Mesothelial cell of epicardium (in vitro differentiated cells): ENCODE measurements around the gene PCSK4. TPM values are rescaled to one million over a fixed set of nuclear protein-coding genes. Genes with fewer than 3 reads are reported as not detected.

Experiments
- DNase-seq, 2 experiments: peaks; one replicate each; pipeline ENCODE4 v3.0.0; 2021; ENCODE audit warnings: low spot score in 2 of 2; ENCODE audit not compliant: unreplicated experiment in 2 of 2
- H3K27ac Mint-ChIP-seq: 2 replicates; pipeline ENCODE4 v1.8.0; 2021; ENCODE audit warnings: mixed read lengths
- H3K27me3 Mint-ChIP-seq: 2 replicates; pipeline ENCODE4 v1.8.0; 2021; ENCODE audit warnings: low read depth, mixed read lengths
- H3K36me3 Mint-ChIP-seq: 2 replicates; pipeline ENCODE4 v1.8.0; 2021; ENCODE audit warnings: mixed read lengths
- H3K4me1 Mint-ChIP-seq: 2 replicates; pipeline ENCODE4 v1.8.0; 2021; ENCODE audit warnings: mixed read lengths
- H3K4me3 Mint-ChIP-seq: 2 replicates; pipeline ENCODE4 v1.8.0; 2021; ENCODE audit warnings: mild to moderate bottlenecking, moderate library complexity, mixed read lengths
- H3K9me3 Mint-ChIP-seq: 2 replicates; pipeline ENCODE4 v1.8.0; 2021; ENCODE audit warnings: mixed read lengths
- CTCF ChIP-seq: fragments of 200-600 bp; sonication (generic); IDR thresholded peaks from one replicate; pipeline ENCODE4 v1.5.0; 2021; ENCODE audit warnings: antibody characterized with exemption; ENCODE audit not compliant: unreplicated experiment
- total RNA-seq: library from RNA; stranded (reverse); gene quantifications from 3 replicates; pipeline ENCODE4 v1.2.1, GENCODE V29; 2021

The PCSK4 gene
- total RNA-seq, 1 donor from 2014 or later, result 22.6 TPM

GRCh38 chr19:1457031-1457739 is 33.0 kb downstream of the PCSK4 start:
- Mint-ChIP-seq H3K9me3 (no peaks in the 10 kb centered on the region), H3K4me3 (no peak overlapping the region), H3K27me3 (peaks cover 61% of the 10 kb centered on the region)

GRCh38 chr19:1456121-1456900 is 33.8 kb downstream of the PCSK4 start:
- no peaks in the 10 kb centered on the region for H3K9me3 Mint-ChIP-seq
- peaks cover 70% of the 10 kb centered on the region for H3K27me3 Mint-ChIP-seq
- no peaks in the 10 kb centered on the region for H3K36me3 Mint-ChIP-seq
- TF ChIP-seq CTCF, result no peak
- no peak overlapping the region for H3K4me3 Mint-ChIP-seq
- no peaks in the 10 kb centered on the region for H3K4me1 Mint-ChIP-seq
- no peak for DNase-seq
- no peak overlapping the region for H3K27ac Mint-ChIP-seq

More at GRCh38 chr19:1457031-1457739, 33.0 kb downstream of the PCSK4 start:
- DNase-seq, result no peak
- no peak overlapping the region for H3K27ac Mint-ChIP-seq
- H3K36me3 Mint-ChIP-seq, result no peaks in the 10 kb centered on the region
- H3K4me1 Mint-ChIP-seq, result no peaks in the 10 kb centered on the region
- no peak for TF ChIP-seq CTCF

- Mint-ChIP-seq H3K27me3 (peaks cover 78% of the 10 kb centered on the region), H3K4me3 (no peak overlapping the region), H3K27ac (no peak overlapping the region), H3K9me3 (no peaks in the 10 kb centered on the region), H3K36me3 (no peaks in the 10 kb centered on the region), H3K4me1 (no peaks in the 10 kb centered on the region)
- no peak for TF ChIP-seq CTCF
- DNase-seq, result no peak
Measured at GRCh38 chr19:1455336-1456120, 34.6 kb downstream of the PCSK4 start.

- Mint-ChIP-seq H3K4me1 (no peaks in the 10 kb centered on the region), H3K9me3 (no peaks in the 10 kb centered on the region), H3K36me3 (no peaks in the 10 kb centered on the region), H3K27me3 (peaks cover 82% of the 10 kb centered on the region), H3K4me3 (no peak overlapping the region), H3K27ac (no peak overlapping the region)
- no peak for TF ChIP-seq CTCF
- no peak for DNase-seq
Measured at GRCh38 chr19:1455002-1455335, 35.2 kb downstream of the PCSK4 start.

- Mint-ChIP-seq H3K36me3 (no peaks in the 10 kb centered on the region), H3K27ac (no peak overlapping the region), H3K9me3 (no peaks in the 10 kb centered on the region), H3K4me3 (no peak overlapping the region), H3K27me3 (peaks cover 82% of the 10 kb centered on the region), H3K4me1 (peaks cover 2% of the 10 kb centered on the region)
- TF ChIP-seq CTCF, result no peak
- DNase-seq, result no peak
Measured at GRCh38 chr19:1453525-1454364, 36.4 kb downstream of the PCSK4 start.
